ENCODE results near the gene FAM161A.
"Not testable (repeated sequence)": the region's sequence is repeated elsewhere in the genome, so short reads cannot be mapped to it uniquely, and the experiment has no call there.

DNA sequence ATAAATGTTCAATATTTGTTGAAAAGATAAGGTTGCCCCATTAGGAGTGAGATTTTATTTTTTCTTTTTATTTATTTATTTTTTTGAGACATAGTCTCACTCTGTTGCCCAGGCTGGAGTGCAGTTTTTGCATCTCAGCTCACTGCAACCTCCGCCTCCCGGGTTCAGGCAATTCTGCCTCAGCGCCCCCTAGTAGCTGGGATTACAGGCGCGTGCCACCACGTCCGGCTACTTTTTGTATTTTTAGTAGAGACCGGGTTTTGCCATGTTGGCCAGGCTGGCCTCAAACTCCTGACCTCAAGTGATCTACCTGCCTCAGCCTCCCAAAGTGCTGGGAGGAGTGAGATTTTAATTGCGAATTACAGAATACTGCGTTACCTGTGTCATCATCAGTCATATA, 2.6 kb downstream of the FAM161A start:
- TF ChIP-seq, protein P1, sequence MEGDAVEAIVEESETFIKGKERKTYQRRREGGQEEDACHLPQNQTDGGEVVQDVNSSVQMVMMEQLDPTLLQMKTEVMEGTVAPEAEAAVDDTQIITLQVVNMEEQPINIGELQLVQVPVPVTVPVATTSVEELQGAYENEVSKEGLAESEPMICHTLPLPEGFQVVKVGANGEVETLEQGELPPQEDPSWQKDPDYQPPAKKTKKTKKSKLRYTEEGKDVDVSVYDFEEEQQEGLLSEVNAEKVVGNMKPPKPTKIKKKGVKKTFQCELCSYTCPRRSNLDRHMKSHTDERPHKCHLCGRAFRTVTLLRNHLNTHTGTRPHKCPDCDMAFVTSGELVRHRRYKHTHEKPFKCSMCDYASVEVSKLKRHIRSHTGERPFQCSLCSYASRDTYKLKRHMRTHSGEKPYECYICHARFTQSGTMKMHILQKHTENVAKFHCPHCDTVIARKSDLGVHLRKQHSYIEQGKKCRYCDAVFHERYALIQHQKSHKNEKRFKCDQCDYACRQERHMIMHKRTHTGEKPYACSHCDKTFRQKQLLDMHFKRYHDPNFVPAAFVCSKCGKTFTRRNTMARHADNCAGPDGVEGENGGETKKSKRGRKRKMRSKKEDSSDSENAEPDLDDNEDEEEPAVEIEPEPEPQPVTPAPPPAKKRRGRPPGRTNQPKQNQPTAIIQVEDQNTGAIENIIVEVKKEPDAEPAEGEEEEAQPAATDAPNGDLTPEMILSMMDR (IDR thresholded peaks at IDR 0.05; ENCODE audit: insufficient read depth, low read depth, low read length): not testable (repeated sequence)
- not testable (repeated sequence) for TF ChIP-seq EZH2 (IDR thresholded peaks at IDR 0.05; ENCODE audit: insufficient read depth, low read length)
